HCT116 (cell line): ENCODE results near the gene MPC1. TPM values are rescaled to one million over a fixed set of nuclear protein-coding genes. Genes with fewer than 3 reads are reported as not detected.

ENCODE experiments used
- ATAC-seq: fragments of 200-7000 bp; cut with Tn5 transposase; 2 replicates; pipeline ENCODE4 v1.9.1; 2020; ENCODE audit warnings: mild to moderate bottlenecking, moderate library complexity
- BruUV-seq: library from RNA; stranded (reverse); fragments of 400-500 nt; replicated peaks from 2 replicates; lab custom pipeline; 2021; lab: Mats Ljungman, UMichigan
- CTCF ChIA-PET: fragments of 300-600 bp; sonication (Branson Sonifier 250); formaldehyde crosslinking; loops from one replicate; lab custom pipeline; 2021; ENCODE audit warnings: antibody characterized with exemption; lab: Charles Lee
- POLR2A ChIA-PET: fragments of 300-600, 350-600 bp; sonication (Branson Sonifier 250); formaldehyde crosslinking; loops from one replicate; lab custom pipeline; 2021; ENCODE audit warnings: antibody characterized with exemption; lab: Charles Lee
- RAD21 ChIA-PET, 2 experiments: fragments of 300-600 bp; sonication (Branson Sonifier 250); formaldehyde crosslinking; loops; one replicate each; lab custom pipeline; 2023; ENCODE audit warnings: low total read pairs in 2 of 2; ENCODE audit not compliant: uncharacterized antibody in 2 of 2, unreplicated experiment in 2 of 2, low non-redundant PET in 1 of 2; lab: Charles Lee
- DNase-seq: peaks from one replicate; pipeline ENCODE4 v3.0.0-alpha.2; 2010; ENCODE audit warnings: low read depth, low spot score
- H2AFZ ChIP-seq: fragments of 200-600 bp; shearing (Covaris generic), sonication (generic); 2 replicates; pipeline ENCODE4 v1.6.1; 2017; ENCODE audit warnings: low read depth, mixed run types, mixed read lengths, antibody characterized with exemption, low read length; ENCODE audit not compliant: poor library complexity, severe bottlenecking
- H3K27ac ChIP-seq: 2 replicates; pipeline ENCODE4 v1.5.1; 2012; ENCODE audit warnings: low read depth, low read length
- H3K27me3 ChIP-seq: fragments of 200-600 bp; sonication (generic); 2 replicates; pipeline ENCODE4 v1.6.1; 2016; ENCODE audit warnings: mixed run types, low read length, mixed read lengths; ENCODE audit not compliant: insufficient read depth
- H3K36me3 ChIP-seq, 2 experiments: fragments of 200-500 bp in 1 of 2; fragments of 200-600 bp in 1 of 2; sonication (Bioruptor generic) in 1 of 2; sonication (generic) in 1 of 2; 2 replicates each; pipeline versions ENCODE4 v1.5.1 to v1.6.1; 2014 to 2016; ENCODE audit warnings: low read length in 2 of 2, inconsistent platforms in 1 of 2, mixed read lengths in 1 of 2, mixed run types in 1 of 2; ENCODE audit not compliant: insufficient read depth in 2 of 2, control insufficient read depth in 1 of 2
- H3K4me1 ChIP-seq, 2 experiments: fragments of 200-600 bp in 1 of 2; sonication (generic) in 1 of 2; 2 replicates each; pipeline versions ENCODE4 v1.5.1 to v1.6.1; 2012 to 2017; ENCODE audit warnings: low read length in 2 of 2, inconsistent platforms in 1 of 2, mild to moderate bottlenecking in 1 of 2, mixed read lengths in 1 of 2, mixed run types in 1 of 2, moderate library complexity in 1 of 2; ENCODE audit not compliant: insufficient read depth in 2 of 2, control insufficient read depth in 1 of 2
- H3K4me2 ChIP-seq: fragments of 200-600 bp; sonication (generic); 2 replicates; pipeline ENCODE4 v1.6.1; 2017; ENCODE audit warnings: mixed run types, low read length, mixed read lengths
- H3K4me3 ChIP-seq, 2 experiments: fragments of 200-600 bp in 1 of 2; sonication (generic) in 1 of 2; replicated peaks in 1 of 2; 2 replicates each; pipeline ENCODE4 v1.5.1; 2011 to 2016; ENCODE audit warnings: low read length in 2 of 2, control low read depth in 1 of 2, low read depth in 1 of 2, mild to moderate bottlenecking in 1 of 2, mixed read lengths in 1 of 2, mixed run types in 1 of 2
- H3K79me2 ChIP-seq: fragments of 200-600 bp; sonication (generic); 2 replicates; pipeline ENCODE4 v1.6.1; 2017; ENCODE audit warnings: mild to moderate bottlenecking, mixed run types, low read length, moderate library complexity, mixed read lengths; ENCODE audit not compliant: insufficient read depth
- H3K9ac ChIP-seq: fragments of 200-600 bp; sonication (generic); 2 replicates; pipeline ENCODE4 v1.6.1; 2016; ENCODE audit warnings: low read length, mixed read lengths
- H3K9me2 ChIP-seq: fragments of 200-600 bp; sonication (generic), shearing (Covaris generic); 2 replicates; pipeline ENCODE4 v1.6.1; 2017; ENCODE audit warnings: mixed run types, mild to moderate bottlenecking, moderate library complexity; ENCODE audit not compliant: insufficient read depth
- H3K9me3 ChIP-seq, 2 experiments: fragments of 200-500 bp in 1 of 2; fragments of 200-600 bp in 1 of 2; sonication (Bioruptor generic) in 1 of 2; sonication (generic) in 1 of 2; 2 replicates each; pipeline ENCODE4 v1.6.1; 2014 to 2017; ENCODE audit warnings: low read length in 2 of 2, mixed read lengths in 2 of 2, inconsistent platforms in 1 of 2, low read depth in 1 of 2, mild to moderate bottlenecking in 1 of 2, mixed run types in 1 of 2, moderate library complexity in 1 of 2; ENCODE audit not compliant: control insufficient read depth in 1 of 2, insufficient read depth in 1 of 2
- H4K20me1 ChIP-seq: fragments of 200-600 bp; sonication (generic), shearing (Covaris generic); 2 replicates; pipeline ENCODE4 v1.6.1; 2017; ENCODE audit warnings: mixed run types, mild to moderate bottlenecking, moderate library complexity; ENCODE audit not compliant: insufficient read depth
- CBX3 ChIP-seq: IDR thresholded peaks from 2 replicates; pipeline ENCODE4 v1.6.1; 2012; ENCODE audit warnings: low read depth
- ELF1 ChIP-seq: IDR thresholded peaks from 2 replicates; pipeline ENCODE4 v1.6.1; 2012; ENCODE audit warnings: low read depth, borderline replicate concordance
- POLR2A ChIP-seq: IDR thresholded peaks from 2 replicates; pipeline ENCODE4 v1.7.0; 2011; ENCODE audit warnings: borderline replicate concordance; ENCODE audit not compliant: insufficient read depth, insufficient read length; ENCODE audit errors: extremely low read depth
- REST ChIP-seq: IDR thresholded peaks from 2 replicates; pipeline ENCODE4 v1.6.1; 2012; ENCODE audit warnings: low read depth
- SIN3A ChIP-seq: IDR thresholded peaks from 2 replicates; pipeline ENCODE4 v1.6.1; 2012; ENCODE audit warnings: low read depth
- SRF ChIP-seq: IDR thresholded peaks from 2 replicates; pipeline ENCODE4 v1.6.1; 2012; ENCODE audit warnings: low read depth
- ZBTB33 ChIP-seq: IDR thresholded peaks from 2 replicates; pipeline ENCODE4 v1.6.1; 2011; ENCODE audit warnings: mild to moderate bottlenecking, low read length, moderate library complexity; ENCODE audit not compliant: insufficient replicate concordance; ENCODE audit errors: extremely low read depth
- ZNF274 ChIP-seq: fragments of 200-500 bp; sonication (Bioruptor generic); IDR thresholded peaks from 2 replicates; pipeline ENCODE4 v1.6.1; 2014; ENCODE audit warnings: mild to moderate bottlenecking, low read depth, low read length, inconsistent platforms
- intact Hi-C: fragments of 100-400 bp; cut with micrococcal nuclease; formaldehyde crosslinking; loops from 2 replicates; pipeline ENCODE4 v1.10.0; 2022
- total RNA-seq: library from RNA; stranded (reverse); gene quantifications from one replicate; pipeline ENCODE4 v1.2.1, GENCODE V29; 2021; ENCODE audit not compliant: unreplicated experiment

Gene MPC1
- total RNA-seq, 1 experiment from 2014 or later = 15.9 TPM

GRCh38 chr6:166365806-166366205 is 16.9 kb downstream of the MPC1 start:
- no peaks in the 10 kb centered on the region for H4K20me1 ChIP-seq
- no peak overlapping the region for H3K4me3 ChIP-seq
- TF ChIP-seq ZBTB33 (no peak), ZNF274 (no peak), SRF (no peak), ELF1 (no peak), SIN3A (no peak), POLR2A (no peak), REST (no peak), CBX3 (no peak)
- no peak overlapping the region for H2AFZ ChIP-seq
- ChIA-PET POLR2A (no interaction called here), CTCF (interaction anchor here (2.9 kb wide), 1 partner anchor 16 kb away, joined by 8 read pairs; no protein-coding TSS in a partner anchor), RAD21 (no interaction called here)
- DNase-seq (no peak), ATAC-seq (no peak)
- no peak overlapping the region for H3K9ac ChIP-seq
- H3K27ac ChIP-seq = no peak overlapping the region
- intact Hi-C loops = no loop called here
- no peaks in the 10 kb centered on the region for H3K36me3 ChIP-seq
- no peak overlapping the region for H3K4me2 ChIP-seq
- H3K9me2 ChIP-seq = no peaks in the 10 kb centered on the region
- no peaks in the 10 kb centered on the region for H3K27me3 ChIP-seq
- H3K4me1 ChIP-seq = no peaks in the 10 kb centered on the region
- H3K79me2 ChIP-seq = no peaks in the 10 kb centered on the region
- no TSS peak for BruUV-seq
- no peaks in the 10 kb centered on the region for H3K9me3 ChIP-seq
